Gastrocnemius medialis (tissue), 4 donors: ENCODE results near the gene PSMD12.

ENCODE experiments used
- POLR2A ChIP-seq, 2 donors: fragments of 450-650 bp; IDR thresholded peaks; one replicate each; pipeline ENCODE4 v1.6.1; 2017; ENCODE audit warnings: antibody characterized with exemption in 2 of 2, mild to moderate bottlenecking in 2 of 2, moderate library complexity in 2 of 2
- TF ChIP-seq, protein P1 (sequence below), 5 experiments: fragments of 450-650 bp in 3 of 5; fragments of 200-600 bp in 2 of 5; sonication (generic) in 2 of 5; IDR thresholded peaks in 4 of 5; conservative IDR thresholded peaks in 1 of 5; 1 replicate in 4 of 5; 2 replicates in 1 of 5; pipeline ENCODE4 v1.5.1; 2016 to 2019; ENCODE audit warnings: antibody characterized with exemption in 5 of 5, mild to moderate bottlenecking in 3 of 5, moderate library complexity in 3 of 5

DNA sequence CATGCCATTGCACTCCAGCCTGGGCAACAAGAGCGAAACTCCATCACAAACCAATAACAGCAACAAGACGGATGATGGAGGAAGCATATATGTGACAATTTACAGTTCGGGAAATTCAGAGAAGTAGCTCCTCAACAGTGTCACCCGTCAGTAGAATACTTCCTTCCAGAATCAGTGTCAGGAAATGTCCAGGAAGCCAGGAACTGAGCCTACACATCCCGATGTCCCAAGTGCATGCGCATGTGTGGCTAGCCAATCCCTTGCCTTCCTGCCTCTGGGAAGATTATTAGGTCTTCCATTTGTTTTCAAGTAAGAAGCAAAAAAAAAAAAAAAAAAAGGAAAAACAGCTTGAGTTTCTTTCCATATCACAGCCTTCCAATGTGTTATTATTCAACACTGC, 9.3 kb upstream of the PSMD12 start:
- TF ChIP-seq, protein P1, sequence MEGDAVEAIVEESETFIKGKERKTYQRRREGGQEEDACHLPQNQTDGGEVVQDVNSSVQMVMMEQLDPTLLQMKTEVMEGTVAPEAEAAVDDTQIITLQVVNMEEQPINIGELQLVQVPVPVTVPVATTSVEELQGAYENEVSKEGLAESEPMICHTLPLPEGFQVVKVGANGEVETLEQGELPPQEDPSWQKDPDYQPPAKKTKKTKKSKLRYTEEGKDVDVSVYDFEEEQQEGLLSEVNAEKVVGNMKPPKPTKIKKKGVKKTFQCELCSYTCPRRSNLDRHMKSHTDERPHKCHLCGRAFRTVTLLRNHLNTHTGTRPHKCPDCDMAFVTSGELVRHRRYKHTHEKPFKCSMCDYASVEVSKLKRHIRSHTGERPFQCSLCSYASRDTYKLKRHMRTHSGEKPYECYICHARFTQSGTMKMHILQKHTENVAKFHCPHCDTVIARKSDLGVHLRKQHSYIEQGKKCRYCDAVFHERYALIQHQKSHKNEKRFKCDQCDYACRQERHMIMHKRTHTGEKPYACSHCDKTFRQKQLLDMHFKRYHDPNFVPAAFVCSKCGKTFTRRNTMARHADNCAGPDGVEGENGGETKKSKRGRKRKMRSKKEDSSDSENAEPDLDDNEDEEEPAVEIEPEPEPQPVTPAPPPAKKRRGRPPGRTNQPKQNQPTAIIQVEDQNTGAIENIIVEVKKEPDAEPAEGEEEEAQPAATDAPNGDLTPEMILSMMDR (IDR thresholded peaks at IDR 0.05 in 4 of 5, conservative IDR thresholded peaks at IDR 0.05 in 1 of 5): no peak
- TF ChIP-seq POLR2A (IDR thresholded peaks at IDR 0.05): no peak
